A673 (cell line): ENCODE results near the gene UMAD1. TPM values are rescaled to one million over a fixed set of nuclear protein-coding genes. Genes with fewer than 3 reads are reported as not detected.

Source experiments
- BruUV-seq: library from RNA; stranded (reverse); fragments of 400-500 nt; replicated peaks from 2 replicates; lab custom pipeline; 2021; lab: Mats Ljungman, UMichigan
- CTCF ChIA-PET: fragments of 300-600 bp; sonication (Branson Sonifier 250); formaldehyde crosslinking; loops from one replicate; lab custom pipeline; 2022; ENCODE audit warnings: antibody characterized with exemption; lab: Charles Lee
- POLR2A ChIA-PET: fragments of 300-600 bp; sonication (Branson Sonifier 250); formaldehyde crosslinking; loops from one replicate; lab custom pipeline; 2022; ENCODE audit warnings: antibody characterized with exemption; ENCODE audit not compliant: low non-redundant PET; lab: Charles Lee
- DNase-seq: peaks from one replicate; pipeline ENCODE4 v3.0.0-alpha.2; 2015; ENCODE audit warnings: low spot score
- H3K27ac ChIP-seq: fragments of 200-600 bp; sonication (generic); 2 replicates; pipeline ENCODE4 v1.5.1; 2016; ENCODE audit warnings: mixed run types, low read depth, mild to moderate bottlenecking, mixed read lengths, antibody characterized with exemption, low read length; ENCODE audit not compliant: poor library complexity, severe bottlenecking
- H3K27me3 ChIP-seq: fragments of 200-600 bp; sonication (generic); replicated peaks from 2 replicates; pipeline ENCODE4 v1.6.1; 2017; ENCODE audit warnings: mixed run types, low read depth, mild to moderate bottlenecking, mixed read lengths, antibody characterized with exemption, low read length; ENCODE audit not compliant: insufficient read depth, poor library complexity
- H3K36me3 ChIP-seq: fragments of 200-600 bp; sonication (generic); 2 replicates; pipeline ENCODE4 v1.6.1; 2016; ENCODE audit warnings: mixed run types, mild to moderate bottlenecking, mixed read lengths, antibody characterized with exemption, low read length; ENCODE audit not compliant: insufficient read depth, poor library complexity, severe bottlenecking
- H3K4me1 ChIP-seq: fragments of 200-600 bp; sonication (generic); 2 replicates; pipeline ENCODE4 v1.6.1; 2017; ENCODE audit warnings: mixed run types, mild to moderate bottlenecking, mixed read lengths, antibody characterized with exemption, low read length; ENCODE audit not compliant: insufficient read depth, poor library complexity, severe bottlenecking
- H3K4me3 ChIP-seq: fragments of 200-600 bp; sonication (generic); 2 replicates; pipeline ENCODE4 v1.5.1; 2016; ENCODE audit warnings: low read depth, mixed run types, mild to moderate bottlenecking, mixed read lengths, low read length; ENCODE audit not compliant: poor library complexity, severe bottlenecking
- H3K9me3 ChIP-seq: fragments of 200-600 bp; sonication (generic); 2 replicates; pipeline ENCODE4 v1.6.1; 2016; ENCODE audit warnings: mixed run types, low read depth, mild to moderate bottlenecking, mixed read lengths, antibody characterized with exemption, low read length; ENCODE audit not compliant: poor library complexity, severe bottlenecking
- CTCF ChIP-seq: fragments of 300-800, 200-600 bp; sonication (generic); conservative IDR thresholded peaks from 2 replicates; pipeline ENCODE4 v1.5.1; 2017; ENCODE audit warnings: low read depth, mild to moderate bottlenecking, antibody characterized with exemption, low read length, moderate library complexity, mixed read lengths
- EZH2 ChIP-seq: fragments of 200-600 bp; sonication (generic); IDR thresholded peaks from 2 replicates; pipeline ENCODE4 v1.6.1; 2017; ENCODE audit warnings: borderline replicate concordance, low read depth, mild to moderate bottlenecking, mixed read lengths, antibody characterized with exemption, low read length; ENCODE audit not compliant: poor library complexity, severe bottlenecking
- intact Hi-C: fragments of 100-400 bp; cut with micrococcal nuclease; formaldehyde crosslinking; loops from one replicate; pipeline ENCODE4 v1.10.0; 2022; ENCODE audit not compliant: unreplicated experiment
- total RNA-seq: library from RNA; stranded (reverse); gene quantifications from 2 replicates; pipeline ENCODE4 v1.2.3, GENCODE V29; 2021

The UMAD1 gene
- total RNA-seq, 1 experiment from 2014 or later = 13.5 TPM

- CTCF ChIA-PET = no interaction called here
- BruUV-seq = no TSS peak
Measured at GRCh38 chr7:7830122-7830878, 189.7 kb downstream of the UMAD1 start.

GRCh38 chr7:7832518-7832917, 192.0 kb downstream of the UMAD1 start:
- no peaks in the 10 kb centered on the region for H3K27me3 ChIP-seq
- ChIA-PET POLR2A (no interaction called here), CTCF (no interaction called here)
- H3K9me3 ChIP-seq = no peaks in the 10 kb centered on the region
- H3K4me3 ChIP-seq = no peak overlapping the region
- BruUV-seq = no TSS peak
- H3K36me3 ChIP-seq = no peaks in the 10 kb centered on the region
- intact Hi-C loops = no loop called here
- no peak overlapping the region for H3K27ac ChIP-seq
- no peak for DNase-seq
- H3K4me1 ChIP-seq = no peaks in the 10 kb centered on the region
- TF ChIP-seq CTCF (no peak), EZH2 (no peak)

More at GRCh38 chr7:7830122-7830878, 189.7 kb downstream of the UMAD1 start:
- no peak for DNase-seq
- H3K9me3 ChIP-seq = no peaks in the 10 kb centered on the region
- intact Hi-C loops = no loop called here
- no peak for TF ChIP-seq EZH2
- TF ChIP-seq CTCF = no peak
- no peak overlapping the region for H3K4me3 ChIP-seq
- no peaks in the 10 kb centered on the region for H3K36me3 ChIP-seq
- H3K27me3 ChIP-seq = no peaks in the 10 kb centered on the region
- H3K4me1 ChIP-seq = no peaks in the 10 kb centered on the region
- POLR2A ChIA-PET = no interaction called here
- no peak overlapping the region for H3K27ac ChIP-seq

GRCh38 chr7:7834761-7835160, 194.2 kb downstream of the UMAD1 start:
- no TSS peak for BruUV-seq
- CTCF ChIA-PET = no interaction called here

More at GRCh38 chr7:7834761-7835160, 194.2 kb downstream of the UMAD1 start:
- Histone ChIP-seq H3K27me3 (no peaks in the 10 kb centered on the region), H3K9me3 (no peaks in the 10 kb centered on the region), H3K36me3 (no peaks in the 10 kb centered on the region), H3K27ac (no peak overlapping the region), H3K4me3 (no peak overlapping the region), H3K4me1 (no peaks in the 10 kb centered on the region)
- intact Hi-C loops = no loop called here
- DNase-seq = peak; percentile 76
- TF ChIP-seq CTCF (no peak), EZH2 (no peak)
- POLR2A ChIA-PET = no interaction called here
